H1 (cell line): Measurements from ENCODE around the gene MATN1.

Experiments used
- BRCA1 ChIP-seq: IDR thresholded peaks from 2 replicates; pipeline ENCODE4 v1.6.1; 2012; ENCODE audit warnings: low read depth, low read length, improper control_type of control experiment
- GABPA ChIP-seq: IDR thresholded peaks from 2 replicates; pipeline ENCODE4 v1.6.1; 2011; ENCODE audit warnings: mild to moderate bottlenecking, low read length, moderate library complexity, borderline replicate concordance; ENCODE audit not compliant: insufficient read depth
- HDAC2 ChIP-seq, 2 experiments: fragments of 300-600 bp in 1 of 2; sonication (generic) in 1 of 2; IDR thresholded peaks; 2 replicates each; pipeline ENCODE4 v1.6.1; 2011 to 2012; ENCODE audit warnings: low read depth in 2 of 2, low read length in 2 of 2, mild to moderate bottlenecking in 2 of 2, moderate library complexity in 2 of 2, borderline replicate concordance in 1 of 2, inconsistent platforms in 1 of 2
- JUND ChIP-seq: IDR thresholded peaks from 2 replicates; pipeline ENCODE4 v1.6.1; 2011; ENCODE audit warnings: mild to moderate bottlenecking, improper control_type of control experiment, low read length
- MAFK ChIP-seq: IDR thresholded peaks from 2 replicates; pipeline ENCODE4 v1.6.1; 2012; ENCODE audit warnings: low read depth, mild to moderate bottlenecking, improper control_type of control experiment, low read length
- POLR2A ChIP-seq, 2 experiments: IDR thresholded peaks; 1 replicate in 1 of 2; 2 replicates in 1 of 2; pipeline ENCODE4 v1.6.1; 2011; ENCODE audit warnings: low read depth in 2 of 2, low read length in 2 of 2, mild to moderate bottlenecking in 2 of 2; ENCODE audit errors: control extremely low read depth in 1 of 2
- POLR2AphosphoS5 ChIP-seq: IDR thresholded peaks from 2 replicates; pipeline ENCODE4 v1.6.1; 2011; ENCODE audit warnings: low read depth, low read length
- RBBP5 ChIP-seq: IDR thresholded peaks from 2 replicates; pipeline ENCODE4 v1.7.1; 2012; ENCODE audit warnings: low read depth, mild to moderate bottlenecking, inconsistent platforms, low read length, moderate library complexity, borderline replicate concordance
- SAP30 ChIP-seq: fragments of 300-600 bp; sonication (generic); IDR thresholded peaks from 2 replicates; pipeline ENCODE4 v1.7.1; 2012; ENCODE audit warnings: low read length, moderate library complexity, mild to moderate bottlenecking, inconsistent platforms; ENCODE audit not compliant: insufficient read depth, insufficient replicate concordance
- SUZ12 ChIP-seq: fragments of 200-600 bp; sonication (generic); IDR thresholded peaks from 2 replicates; pipeline ENCODE4 v1.6.1; 2012; ENCODE audit warnings: mild to moderate bottlenecking, inconsistent platforms, low read length, moderate library complexity, mixed read lengths
- TF ChIP-seq, protein P1 (sequence below): IDR thresholded peaks from 2 replicates; pipeline ENCODE4 v1.6.1; 2012; ENCODE audit warnings: inconsistent platforms
- TF ChIP-seq, protein P2 (sequence below), 3 experiments: IDR thresholded peaks; 1 replicate in 2 of 3; 2 replicates in 1 of 3; pipeline versions ENCODE4 v1.5.1 to v1.6.1; 2011; ENCODE audit warnings: low read length in 3 of 3, mild to moderate bottlenecking in 3 of 3, inconsistent platforms in 2 of 3, low read depth in 1 of 3, moderate library complexity in 1 of 3; ENCODE audit not compliant: insufficient read depth in 1 of 3; ENCODE audit errors: control extremely low read depth in 1 of 3
- TF ChIP-seq, protein P3 (sequence below): IDR thresholded peaks from 2 replicates; pipeline ENCODE4 v1.6.1; 2011; ENCODE audit warnings: low read depth, mild to moderate bottlenecking, low read length; ENCODE audit not compliant: insufficient read depth

DNA sequence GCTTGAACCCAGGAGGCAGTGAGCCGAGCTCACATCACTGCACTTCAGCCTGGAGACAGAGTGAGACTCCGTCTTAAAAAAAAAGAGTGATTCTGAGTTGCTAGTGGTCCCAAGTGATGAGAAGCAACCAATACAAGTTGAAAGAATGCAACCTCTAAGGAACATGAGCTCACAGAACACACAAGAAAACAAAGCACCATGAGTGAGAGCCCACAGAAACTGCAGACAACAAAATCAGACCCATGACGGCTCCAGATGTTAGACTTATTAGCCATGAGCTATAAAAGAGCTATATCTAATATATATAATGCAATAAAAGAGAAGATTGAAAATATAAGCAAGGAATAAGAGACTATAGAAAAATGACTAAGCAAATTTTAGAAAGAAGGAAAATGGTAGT lies 50.0 kb downstream of the MATN1 start:
- TF ChIP-seq, protein P1, sequence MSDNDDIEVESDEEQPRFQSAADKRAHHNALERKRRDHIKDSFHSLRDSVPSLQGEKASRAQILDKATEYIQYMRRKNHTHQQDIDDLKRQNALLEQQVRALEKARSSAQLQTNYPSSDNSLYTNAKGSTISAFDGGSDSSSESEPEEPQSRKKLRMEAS, result no peak
- TF ChIP-seq JUND (no peak), RBBP5 (no peak), SUZ12 (no peak), SAP30 (no peak), MAFK (no peak), BRCA1 (no peak), HDAC2 (IDR thresholded peaks at IDR 0.05; ENCODE audit: borderline replicate concordance in 1 of 2, low read depth in 2 of 2, low read length in 2 of 2) (no peak), POLR2AphosphoS5 (no peak), GABPA (no peak), POLR2A (IDR thresholded peaks at IDR 0.05; ENCODE audit: control extremely low read depth in 1 of 2, low read depth in 2 of 2, low read length in 2 of 2) (no peak)
- TF ChIP-seq, protein P2, sequence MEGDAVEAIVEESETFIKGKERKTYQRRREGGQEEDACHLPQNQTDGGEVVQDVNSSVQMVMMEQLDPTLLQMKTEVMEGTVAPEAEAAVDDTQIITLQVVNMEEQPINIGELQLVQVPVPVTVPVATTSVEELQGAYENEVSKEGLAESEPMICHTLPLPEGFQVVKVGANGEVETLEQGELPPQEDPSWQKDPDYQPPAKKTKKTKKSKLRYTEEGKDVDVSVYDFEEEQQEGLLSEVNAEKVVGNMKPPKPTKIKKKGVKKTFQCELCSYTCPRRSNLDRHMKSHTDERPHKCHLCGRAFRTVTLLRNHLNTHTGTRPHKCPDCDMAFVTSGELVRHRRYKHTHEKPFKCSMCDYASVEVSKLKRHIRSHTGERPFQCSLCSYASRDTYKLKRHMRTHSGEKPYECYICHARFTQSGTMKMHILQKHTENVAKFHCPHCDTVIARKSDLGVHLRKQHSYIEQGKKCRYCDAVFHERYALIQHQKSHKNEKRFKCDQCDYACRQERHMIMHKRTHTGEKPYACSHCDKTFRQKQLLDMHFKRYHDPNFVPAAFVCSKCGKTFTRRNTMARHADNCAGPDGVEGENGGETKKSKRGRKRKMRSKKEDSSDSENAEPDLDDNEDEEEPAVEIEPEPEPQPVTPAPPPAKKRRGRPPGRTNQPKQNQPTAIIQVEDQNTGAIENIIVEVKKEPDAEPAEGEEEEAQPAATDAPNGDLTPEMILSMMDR (IDR thresholded peaks at IDR 0.05; ENCODE audit: control extremely low read depth in 1 of 3, insufficient read depth in 1 of 3, low read depth in 1 of 3, low read length in 3 of 3), result no peak
- TF ChIP-seq, protein P3, sequence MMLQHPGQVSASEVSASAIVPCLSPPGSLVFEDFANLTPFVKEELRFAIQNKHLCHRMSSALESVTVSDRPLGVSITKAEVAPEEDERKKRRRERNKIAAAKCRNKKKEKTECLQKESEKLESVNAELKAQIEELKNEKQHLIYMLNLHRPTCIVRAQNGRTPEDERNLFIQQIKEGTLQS, result no peak
